HG02973 (cell line): ENCODE measurements around the gene CLTCL1.

ENCODE experiments used
- ATAC-seq: cut with Tn5 transposase; IDR thresholded peaks from one replicate; pipeline ENCODE4 v1.9.1; 2021; ENCODE audit warnings: moderate library complexity; ENCODE audit not compliant: unreplicated experiment

The CLTCL1 gene

DNA sequence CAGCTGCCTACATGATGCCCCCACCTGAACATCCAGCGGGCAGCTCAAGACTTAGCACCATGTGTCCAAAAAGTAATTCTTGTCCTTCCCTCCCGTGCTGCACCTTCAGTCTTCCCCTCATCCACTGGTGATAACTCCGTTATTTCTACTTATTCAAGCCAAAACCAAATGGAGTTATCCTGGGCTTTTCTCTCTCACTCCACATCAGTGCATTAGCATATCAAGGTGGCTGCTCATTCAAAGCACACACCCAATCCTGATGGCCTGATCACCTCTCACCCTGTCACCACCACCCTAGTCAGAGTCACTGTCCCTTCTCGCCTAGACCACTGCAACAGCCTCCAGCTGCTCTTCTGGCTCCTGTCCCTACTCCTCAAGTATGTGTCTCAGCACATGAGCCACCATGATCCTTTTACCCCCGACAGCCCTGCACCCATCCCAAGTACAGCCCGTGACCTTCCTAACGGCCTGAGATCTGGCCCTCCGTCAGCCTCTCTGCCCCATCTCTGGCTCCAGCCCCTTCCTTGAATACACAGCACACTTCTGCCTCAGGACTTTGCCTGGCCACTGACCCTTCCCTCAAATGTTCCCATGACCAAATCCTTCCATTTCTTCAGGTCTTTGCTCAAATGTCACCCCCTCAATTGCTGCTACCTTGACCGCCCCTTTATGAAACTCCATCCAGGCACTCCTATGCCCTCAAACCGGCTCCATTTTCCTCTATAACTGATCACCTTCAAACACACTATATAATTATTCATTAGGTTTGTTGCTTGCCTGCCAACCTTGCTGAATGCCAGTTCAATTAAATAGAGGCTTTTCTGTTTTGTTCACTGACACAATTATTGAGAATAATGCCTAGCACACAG is 93.3 kb downstream of the CLTCL1 start:
- no peak for ATAC-seq

DNA sequence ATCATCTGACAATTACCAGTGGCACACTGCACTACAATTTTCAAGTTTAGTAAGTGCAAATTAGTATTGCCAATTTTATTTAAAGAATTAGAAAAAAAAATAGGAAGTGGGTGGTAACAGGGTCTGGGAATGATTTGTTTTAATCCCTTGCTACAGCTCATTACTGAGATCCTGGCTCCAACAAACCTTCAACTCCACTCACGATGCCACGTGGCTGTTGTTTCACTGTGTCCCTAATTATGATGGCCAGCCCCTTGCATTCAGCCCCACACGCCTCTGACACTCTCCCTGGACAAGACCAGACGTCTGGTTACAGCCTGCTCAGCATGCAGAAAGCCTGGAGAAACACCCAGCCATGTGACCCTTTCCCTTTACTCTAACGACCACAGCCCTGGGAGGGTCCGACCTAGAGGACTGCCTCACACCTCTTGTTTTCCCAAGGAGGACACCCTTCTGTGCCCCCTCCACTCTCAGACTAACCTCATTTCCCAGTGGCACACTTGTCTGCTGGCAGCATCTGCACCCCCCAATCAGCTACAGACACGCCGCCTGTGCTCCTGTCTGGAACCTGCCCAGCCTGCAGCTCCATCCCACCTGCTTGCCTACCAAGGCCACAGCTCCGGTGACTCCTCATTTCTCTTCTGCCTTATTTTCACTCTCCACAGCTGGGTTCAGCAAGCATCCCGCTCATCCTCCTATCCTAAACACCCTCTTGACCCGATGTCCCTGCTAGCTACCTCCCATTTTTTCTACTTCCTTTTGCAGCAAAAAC is 94.5 kb downstream of the CLTCL1 start:
- no peak for ATAC-seq

GRCh38 chr22:19195796-19196731 is 95.5 kb downstream of the CLTCL1 start:
- ATAC-seq = no peak

GRCh38 chr22:19194766-19195536 is 96.6 kb downstream of the CLTCL1 start:
- no peak for ATAC-seq

GRCh38 chr22:19193879-19194278 is 97.6 kb downstream of the CLTCL1 start:
- no peak for ATAC-seq

DNA sequence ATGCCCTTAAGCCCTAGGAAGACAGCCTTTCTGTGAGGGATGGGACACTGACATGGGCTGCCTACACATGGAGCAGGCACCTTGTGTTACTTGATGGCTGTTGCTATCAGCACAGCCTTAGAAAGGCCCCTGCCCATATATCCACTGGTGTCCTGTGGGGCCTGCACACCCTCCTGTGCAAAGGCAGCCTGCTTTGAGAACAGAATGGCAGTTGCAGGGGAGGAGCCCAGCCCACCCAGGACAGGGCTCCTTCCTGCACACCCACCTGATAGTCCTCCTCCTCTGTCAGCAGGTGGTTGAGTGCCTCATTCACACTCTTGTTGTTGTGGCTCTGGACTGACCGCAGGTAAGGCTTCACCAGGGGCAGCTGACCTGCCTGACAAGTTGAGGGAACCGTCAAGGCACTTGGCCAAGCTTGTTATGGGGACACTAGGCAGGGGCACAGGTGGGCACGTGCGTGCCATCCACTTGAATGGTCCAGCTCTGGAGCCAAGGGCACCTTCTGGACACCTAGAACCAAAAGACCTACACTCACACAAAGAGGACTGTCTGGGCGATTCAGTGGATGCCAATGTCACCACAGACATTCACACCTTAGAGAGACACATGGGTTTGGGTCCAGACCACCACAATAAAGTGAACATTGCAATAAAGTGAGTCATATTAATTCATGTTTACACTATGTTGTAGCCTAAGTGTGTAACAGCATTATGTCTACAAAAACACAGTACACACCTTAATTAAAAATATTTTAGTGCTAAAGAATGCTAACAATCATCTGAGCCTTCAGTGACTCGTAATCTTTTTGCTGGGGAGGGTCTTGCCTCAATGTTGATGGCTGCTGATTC is 103.6 kb downstream of the CLTCL1 start:
- no peak for ATAC-seq

DNA sequence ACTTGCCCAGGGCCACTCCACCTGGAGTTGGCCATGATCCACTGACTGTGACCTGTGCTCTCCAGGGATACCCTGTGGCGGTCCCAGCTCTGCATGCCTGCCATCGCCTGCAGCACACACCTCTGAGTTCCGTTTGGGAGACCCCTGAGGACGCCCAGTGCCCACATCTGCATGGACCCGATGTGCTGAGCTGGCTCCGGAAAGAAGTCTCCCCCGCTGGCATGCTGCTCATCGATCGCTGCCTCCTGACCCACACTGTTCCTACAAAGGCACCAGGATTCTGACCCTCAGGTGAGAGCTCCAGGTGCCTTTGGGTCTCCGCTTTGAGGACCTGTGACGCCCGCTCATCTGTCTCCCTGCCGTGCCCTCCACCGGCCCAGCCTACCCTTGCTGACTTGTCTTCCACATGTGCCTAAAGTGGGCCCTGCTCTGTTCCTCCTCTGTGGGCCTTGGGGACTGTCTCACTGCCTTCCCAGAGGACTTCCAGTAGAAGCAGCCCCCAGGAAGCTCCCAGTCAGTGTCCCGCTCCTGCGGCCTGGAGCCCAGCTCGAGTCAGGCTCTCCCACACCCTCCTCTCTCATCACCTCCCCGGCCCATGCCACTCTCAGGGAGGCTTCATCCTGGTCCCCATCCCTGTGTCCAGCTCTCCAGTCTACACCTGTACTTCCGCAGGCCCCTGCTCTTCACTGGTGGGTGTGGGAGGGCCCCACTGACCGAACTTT is 107.1 kb downstream of the CLTCL1 start:
- ATAC-seq = no peak

GRCh38 chr22:19183216-19183615 is 108.3 kb downstream of the CLTCL1 start:
- ATAC-seq = no peak

GRCh38 chr22:19182472-19183157 is 108.9 kb downstream of the CLTCL1 start:
- ATAC-seq = no peak

- no peak for ATAC-seq
Observed at GRCh38 chr22:19181786-19182471, 109.6 kb downstream of the CLTCL1 start.

DNA sequence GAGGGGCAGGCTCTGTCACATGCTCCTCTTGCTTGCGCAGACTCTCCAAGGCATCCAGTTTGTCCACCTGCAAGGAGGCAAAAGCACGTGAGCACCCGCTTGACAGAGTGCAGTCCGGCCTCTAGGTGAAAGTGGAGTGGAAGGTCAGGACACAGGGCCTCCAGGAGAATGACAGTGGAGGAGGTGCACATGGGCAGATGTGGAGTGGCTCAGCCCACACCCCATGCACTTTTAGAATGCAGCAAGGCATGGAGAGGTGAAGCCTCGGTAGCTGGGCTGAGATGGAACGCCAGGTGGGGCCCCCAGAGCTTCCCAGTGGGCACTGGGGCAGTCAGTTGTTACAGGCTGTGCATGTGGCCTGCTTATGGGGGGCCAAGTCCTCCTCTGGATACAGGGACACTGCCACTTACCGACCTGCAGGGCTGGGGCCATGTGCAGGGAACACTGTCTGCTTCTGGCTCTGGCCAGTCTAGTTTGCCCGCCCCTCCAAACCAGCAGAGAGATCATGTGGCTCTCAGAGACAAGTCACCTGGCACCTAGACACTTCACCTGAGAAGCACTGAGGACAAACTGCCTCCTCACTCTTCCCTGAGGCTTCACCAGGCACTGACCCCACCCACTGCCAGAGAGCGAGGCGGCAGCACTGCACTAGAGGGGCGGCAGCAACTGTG is 110.6 kb downstream of the CLTCL1 start:
- ATAC-seq = no peak

DNA sequence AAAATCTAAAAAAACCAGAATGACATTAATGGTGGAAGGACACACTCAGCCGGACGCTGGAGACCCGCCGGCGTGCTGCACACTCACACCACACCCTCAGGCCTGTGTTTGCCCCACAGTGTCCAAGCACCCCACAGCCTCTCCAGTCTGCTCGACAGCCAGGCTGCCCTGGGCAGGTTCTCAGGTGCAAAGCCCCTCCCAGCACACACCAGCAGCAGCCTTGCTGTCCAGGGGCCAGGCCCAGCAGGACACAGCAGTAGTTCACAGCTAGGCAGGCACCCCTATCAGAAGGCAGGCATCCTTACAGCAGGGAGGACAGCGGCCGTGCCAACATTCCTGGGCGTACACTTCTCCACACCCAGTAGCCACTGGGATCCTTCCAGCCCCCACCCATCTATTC is 111.3 kb downstream of the CLTCL1 start:
- ATAC-seq = no peak

GRCh38 chr22:19179497-19180048 is 111.9 kb downstream of the CLTCL1 start:
- ATAC-seq = peak; percentile 30

DNA sequence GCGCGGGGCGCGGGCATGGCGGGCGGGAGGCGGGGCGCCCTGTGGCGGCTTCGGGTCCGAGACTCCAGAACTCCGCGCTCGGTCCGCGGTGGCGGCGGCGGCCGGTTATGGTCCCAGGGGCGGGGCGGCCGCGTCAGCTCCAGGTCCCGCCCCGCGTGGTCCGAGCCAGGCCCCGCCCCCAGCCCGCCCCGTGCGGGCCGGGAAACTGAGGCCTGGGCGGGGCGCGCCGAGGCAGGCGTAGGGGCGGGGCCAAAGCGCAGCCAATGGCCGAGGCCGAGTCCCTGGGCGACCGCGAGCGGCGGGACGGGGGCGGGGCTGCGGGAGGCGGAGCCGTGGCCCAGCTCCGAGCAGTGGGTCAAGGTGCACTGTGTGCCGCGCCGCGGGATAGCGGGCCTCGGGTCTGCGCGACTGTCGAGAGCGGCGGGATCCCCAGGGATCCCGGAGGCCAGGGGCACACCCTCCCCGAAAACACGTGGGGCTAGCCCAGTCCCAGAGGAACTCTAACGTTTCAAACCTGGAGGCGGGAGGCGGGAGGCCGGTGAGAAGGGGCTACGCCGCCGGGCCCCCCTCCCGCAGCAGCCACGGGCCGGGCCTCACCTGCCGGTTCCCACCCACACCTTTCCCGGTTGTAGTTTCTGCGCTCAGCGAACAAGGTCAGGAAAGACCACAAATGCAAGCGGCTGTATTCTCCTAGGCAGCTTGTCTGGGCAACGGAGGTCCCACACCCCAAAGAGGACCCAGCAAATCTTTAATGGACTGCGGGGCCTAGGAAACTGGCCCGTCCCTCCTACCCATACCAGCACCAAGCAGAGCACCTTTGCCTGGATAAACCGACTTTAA is 112.6 kb downstream of the CLTCL1 start, which contains the start of gene SLC25A1:
Gene SLC25A1 (minus strand): TSS at position 80 of the 840 bp plus-strand sequence. CDS start 63 bp downstream, at position 17.
- ATAC-seq = peak; percentile 41

DNA sequence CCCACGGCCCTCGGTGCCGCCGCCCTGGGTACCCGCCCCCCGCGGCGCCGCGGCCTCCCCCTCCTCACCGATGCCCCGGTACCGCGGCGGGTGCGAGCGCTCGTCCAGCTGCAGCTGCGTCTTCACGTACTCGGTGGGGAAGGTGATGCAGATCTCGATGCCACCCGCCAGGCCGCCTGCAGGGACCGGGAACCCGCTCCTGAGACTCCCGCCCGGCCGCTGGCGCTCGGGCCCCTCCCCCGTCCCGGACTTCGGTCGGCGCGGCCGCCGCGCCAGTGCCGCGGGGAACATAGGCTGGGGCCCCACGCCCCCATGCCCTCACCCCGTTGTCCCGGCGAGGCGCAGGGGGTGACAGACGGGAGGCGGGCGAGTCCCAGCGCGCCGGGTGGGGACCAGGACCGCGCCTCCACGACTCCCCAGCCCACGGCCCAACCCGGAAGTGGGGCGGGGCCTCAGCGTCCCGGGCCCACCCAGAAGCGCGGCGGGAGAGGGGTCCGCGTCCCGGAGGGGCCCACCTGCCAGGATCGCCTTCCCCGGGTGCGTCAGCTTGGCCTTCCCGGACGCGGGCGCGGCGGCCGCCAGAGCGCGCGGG is 113.4 kb downstream of the CLTCL1 start:
- ATAC-seq = peak; percentile 16
